ENCODE data around the gene STRADB. TPM values are rescaled to one million over a fixed set of nuclear protein-coding genes. Genes with fewer than 3 reads are reported as not detected.

STRADB gene
- polyA plus RNA-seq, 1 donor from 2014 or later = 74.8 TPM

GRCh38 chr2:201413552-201413951 lies 38.0 kb upstream of the STRADB start:
- no peak overlapping the region for H3K27ac ChIP-seq (ENCODE audit: low read length)
- H3K4me3 ChIP-seq (ENCODE audit: low read length) = no peak overlapping the region
- no peaks in the 10 kb centered on the region for H4K20me1 ChIP-seq (ENCODE audit: insufficient read depth)

More at GRCh38 chr2:201413552-201413951, 38.0 kb upstream of the STRADB start:
- Histone ChIP-seq H3F3A (ENCODE audit: insufficient read depth, low read length, poor library complexity, severe bottlenecking) (no peaks in the 10 kb centered on the region), H3K4me2 (ENCODE audit: low read length) (no peak overlapping the region), H3K27me3 (ENCODE audit: insufficient read depth, low read depth, low read length) (no peaks in the 10 kb centered on the region), H2AFZ (ENCODE audit: low read depth, low read length) (no peak overlapping the region), H3K9me3 (ENCODE audit: low read length) (no peaks in the 10 kb centered on the region), H3K9me2 (ENCODE audit: insufficient read depth, low read length) (no peaks in the 10 kb centered on the region), H3K9ac (ENCODE audit: low read length) (no peak overlapping the region), H3K36me3 (ENCODE audit: insufficient read depth, low read length) (no peaks in the 10 kb centered on the region), H3K79me2 (replicated peaks; ENCODE audit: insufficient read depth, low read length) (no peaks in the 10 kb centered on the region)
- TF ChIP-seq SMC3 (conservative IDR thresholded peaks at IDR 0.05; ENCODE audit: poor library complexity) = no peak
- TF ChIP-seq POLR2AphosphoS5 (IDR thresholded peaks at IDR 0.05) = no peak
- no peak for TF ChIP-seq REST (IDR thresholded peaks at IDR 0.05; ENCODE audit: borderline replicate concordance)
- no peak for TF ChIP-seq TAF1 (IDR thresholded peaks at IDR 0.05; ENCODE audit: low read depth)
- TF ChIP-seq MXI1 (conservative IDR thresholded peaks at IDR 0.05; ENCODE audit: poor library complexity, severe bottlenecking) = no peak
- no peak for TF ChIP-seq CTCF (IDR thresholded peaks at IDR 0.05; ENCODE audit: poor library complexity, severe bottlenecking)
- TF ChIP-seq EZH2 (IDR thresholded peaks at IDR 0.05; ENCODE audit: borderline replicate concordance, insufficient read depth, low read length, poor library complexity, severe bottlenecking) = no peak
- no peak for TF ChIP-seq RAD21 (conservative IDR thresholded peaks at IDR 0.05)
- no peak for TF ChIP-seq EP300 (conservative IDR thresholded peaks at IDR 0.05; ENCODE audit: poor library complexity, severe bottlenecking)

Measured in neural cell (in vitro differentiated cells).